Measurements from ENCODE around the gene ZER1.
A peak's percentile ranks its signal among the peaks of the same experiment; 100 is the strongest.
"Not testable (repeated sequence)": the region's sequence is repeated elsewhere in the genome, so short reads cannot be mapped to it uniquely, and the experiment has no call there.

The ZER1 gene

GRCh38 chr9:128713941-128714573 lies 57.7 kb downstream of the ZER1 start:
- no peak for DNase-seq

- no peak for DNase-seq
Measured at GRCh38 chr9:128713411-128713780, 58.3 kb downstream of the ZER1 start.

GRCh38 chr9:128712451-128713410 lies 59.0 kb downstream of the ZER1 start:
- no peak for DNase-seq

GRCh38 chr9:128707446-128707845 lies 64.3 kb downstream of the ZER1 start:
- DNase-seq, result no peak

GRCh38 chr9:128706671-128707381 lies 64.9 kb downstream of the ZER1 start:
- no peak for DNase-seq

GRCh38 chr9:128706045-128706444 lies 65.7 kb downstream of the ZER1 start:
- DNase-seq, result no peak

GRCh38 chr9:128705051-128705965 lies 66.4 kb downstream of the ZER1 start:
- no peak for DNase-seq

GRCh38 chr9:128704356-128704670 lies 67.4 kb downstream of the ZER1 start:
- no peak for DNase-seq

- DNase-seq, result no peak
Measured at GRCh38 chr9:128703616-128704355, 67.9 kb downstream of the ZER1 start.

- DNase-seq, result no peak
Measured at GRCh38 chr9:128702949-128703615, 68.6 kb downstream of the ZER1 start.

- DNase-seq, result peak; percentile 86
Measured at GRCh38 chr9:128702445-128702948, 69.2 kb downstream of the ZER1 start, which contains the start of gene PKN3. Gene PKN3 (plus strand): TSS chr9:128702503. CDS start chr9:128702916, 413 bp downstream.

GRCh38 chr9:128701227-128701854 lies 70.4 kb downstream of the ZER1 start:
- no peak for DNase-seq

GRCh38 chr9:128699096-128699795 lies 72.5 kb downstream of the ZER1 start:
- DNase-seq, result not testable (repeated sequence)

- no peak for DNase-seq
Measured at GRCh38 chr9:128696923-128697707, 74.6 kb downstream of the ZER1 start.

- no peak for DNase-seq
Measured at GRCh38 chr9:128694344-128694743, 77.4 kb downstream of the ZER1 start.

- DNase-seq, result not testable (repeated sequence)
Measured at GRCh38 chr9:128693738-128694137, 78.0 kb downstream of the ZER1 start.

- DNase-seq, result no peak
Measured at GRCh38 chr9:128690684-128691034, 81.1 kb downstream of the ZER1 start.

- DNase-seq, result peak; percentile 61
Measured at GRCh38 chr9:128689820-128690683, 81.7 kb downstream of the ZER1 start.

All from activated gamma-delta T cell treated with Interleukin-2 at 50 U/mL for 16 hours (primary cell).